CD14-positive monocyte (primary cell): ENCODE data around the gene RBM11. TPM values are rescaled to one million over a fixed set of nuclear protein-coding genes. Genes with fewer than 3 reads are reported as not detected.

Experiments used
- DNase-seq, 3 donors: peaks; one replicate each; pipeline ENCODE4 v3.0.0-alpha.2; 2011 to 2022
- H2AFZ ChIP-seq: 2 replicates; pipeline ENCODE4 v1.6.0; 2012; ENCODE audit warnings: mild to moderate bottlenecking, low read depth, low read length, inconsistent platforms; ENCODE audit not compliant: insufficient read depth, poor library complexity, severe bottlenecking
- H3K27ac ChIP-seq, 2 donors: 1 replicate in 1 of 2; 2 replicates in 1 of 2; pipeline ENCODE4 v1.5.1; 2012 to 2013; ENCODE audit warnings: low read length in 2 of 2, control low read depth in 1 of 2, inconsistent platforms in 1 of 2, low read depth in 1 of 2, mild to moderate bottlenecking in 1 of 2
- H3K27me3 ChIP-seq, 2 donors: one replicate each; pipeline versions ENCODE4 v1.6.0 to v1.6.1; 2011 to 2013; ENCODE audit warnings: low read length in 2 of 2; ENCODE audit not compliant: control insufficient read depth in 2 of 2, insufficient read depth in 2 of 2
- H3K36me3 ChIP-seq, 2 donors: replicated peaks in 1 of 2; 1 replicate in 1 of 2; 2 replicates in 1 of 2; pipeline versions ENCODE4 v1.5.1 to v1.6.1; 2012 to 2013; ENCODE audit warnings: low read length in 2 of 2, control low read depth in 1 of 2, inconsistent platforms in 1 of 2, mild to moderate bottlenecking in 1 of 2; ENCODE audit not compliant: insufficient read depth in 2 of 2, control insufficient read depth in 1 of 2
- H3K4me1 ChIP-seq, 2 donors: 1 replicate in 1 of 2; 2 replicates in 1 of 2; pipeline versions ENCODE4 v1.5.1 to v1.6.1; 2012 to 2013; ENCODE audit warnings: low read length in 2 of 2, control low read depth in 1 of 2, inconsistent platforms in 1 of 2, mild to moderate bottlenecking in 1 of 2, moderate library complexity in 1 of 2; ENCODE audit not compliant: insufficient read depth in 2 of 2, control insufficient read depth in 1 of 2
- H3K4me2 ChIP-seq: replicated peaks from 2 replicates; pipeline ENCODE3; 2012; ENCODE audit warnings: low read length, moderate library complexity, mild to moderate bottlenecking; ENCODE audit not compliant: poor library complexity, severe bottlenecking; ENCODE audit errors: extremely low read depth
- H3K4me3 ChIP-seq, 3 experiments: fragments of 200-600 bp in 1 of 3; sonication (generic) in 1 of 3; replicated peaks in 1 of 3; 1 replicate in 2 of 3; 2 replicates in 1 of 3; pipeline ENCODE4 v1.5.1; 2011 to 2013; ENCODE audit warnings: low read length in 3 of 3, mild to moderate bottlenecking in 3 of 3, control low read depth in 2 of 3, low read depth in 2 of 3, inconsistent platforms in 1 of 3, moderate library complexity in 1 of 3
- H3K79me2 ChIP-seq: 2 replicates; pipeline ENCODE4 v1.6.0; 2012; ENCODE audit warnings: mild to moderate bottlenecking, control low read depth, inconsistent platforms, low read length, moderate library complexity; ENCODE audit not compliant: insufficient read depth
- H3K9ac ChIP-seq: 2 replicates; pipeline ENCODE4 v1.6.0; 2017; ENCODE audit warnings: low read length, mild to moderate bottlenecking; ENCODE audit not compliant: insufficient read depth, poor library complexity, severe bottlenecking
- H3K9me3 ChIP-seq, 2 donors: replicated peaks in 1 of 2; 1 replicate in 1 of 2; 2 replicates in 1 of 2; pipeline versions ENCODE4 v1.5.1 to v1.6.1; 2012 to 2013; ENCODE audit warnings: low read length in 2 of 2, control low read depth in 1 of 2; ENCODE audit not compliant: control insufficient read depth in 1 of 2, insufficient read depth in 1 of 2
- H4K20me1 ChIP-seq: 2 replicates; pipeline ENCODE4 v1.6.0; 2012; ENCODE audit warnings: mild to moderate bottlenecking, low read length, control low read depth, moderate library complexity; ENCODE audit not compliant: insufficient read depth
- H3K27ac Mint-ChIP-seq, 7 donors: one replicate each; pipeline ENCODE4 v1.8.0; 2020; ENCODE audit warnings: mild to moderate bottlenecking in 7 of 7, mixed read lengths in 7 of 7, moderate library complexity in 6 of 7, inconsistent platforms in 2 of 7
- H3K27me3 Mint-ChIP-seq, 3 donors: one replicate each; pipeline ENCODE4 v1.8.0; 2021 to 2022; ENCODE audit warnings: low read depth in 3 of 3, mild to moderate bottlenecking in 3 of 3, mixed read lengths in 3 of 3, moderate library complexity in 3 of 3, inconsistent platforms in 1 of 3
- H3K36me3 Mint-ChIP-seq, 2 donors: one replicate each; pipeline ENCODE4 v1.8.0; 2020; ENCODE audit warnings: mixed read lengths in 2 of 2, inconsistent platforms in 1 of 2, mild to moderate bottlenecking in 1 of 2
- H3K4me1 Mint-ChIP-seq: one replicate; pipeline ENCODE4 v1.8.0; 2020; ENCODE audit warnings: mild to moderate bottlenecking, mixed read lengths
- H3K4me3 Mint-ChIP-seq, 2 donors: one replicate each; pipeline ENCODE4 v1.8.0; 2020; ENCODE audit warnings: mild to moderate bottlenecking in 2 of 2, mixed read lengths in 2 of 2, moderate library complexity in 1 of 2
- H3K9me3 Mint-ChIP-seq, 7 donors: one replicate each; pipeline ENCODE4 v1.8.0; 2020 to 2022; ENCODE audit warnings: mixed read lengths in 7 of 7, mild to moderate bottlenecking in 6 of 7, moderate library complexity in 6 of 7, inconsistent platforms in 2 of 7
- CTCF ChIP-seq: fragments of 200-600 bp; IDR thresholded peaks from one replicate; pipeline ENCODE4 v1.8.0; 2022; ENCODE audit warnings: antibody characterized with exemption, mild to moderate bottlenecking
- WGBS: methylation state at CpG from one replicate; pipeline ENCODE4 v1.1.5; 2013; ENCODE audit warnings: missing lambda C conversion rate; ENCODE audit not compliant: insufficient coverage; 5-methylcytosine and 5-hydroxymethylcytosine counted together
- intact Hi-C, 2 donors: fragments of 100-400 bp; cut with micrococcal nuclease; formaldehyde crosslinking; loops; one replicate each; pipeline versions ENCODE4 v1.15.0 to v1.15.1; 2023
- polyA plus RNA-seq, 3 donors: library from polyadenylated mRNA; depleted of rRNA in 1 of 3; unstranded in 2 of 3; stranded (reverse) in 1 of 3; fragments of 300-500 nt in 2 of 3; fragments of >200 nt in 1 of 3; fragmentation: Illumina TruSeq in 2 of 3; gene quantifications; 1 replicate in 2 of 3; 2 replicates in 1 of 3; pipeline ENCODE4 v1.2.3, GENCODE V29; 2012 to 2021

The RBM11 gene
- polyA plus RNA-seq, 3 donors = 0.47 TPM; not detected in 2

- no peak overlapping the region for H3K4me3 Mint-ChIP-seq
Observed at GRCh38 chr21:14206222-14206621, 9.7 kb upstream of the RBM11 start.

GRCh38 chr21:14210738-14211137 lies 5.2 kb upstream of the RBM11 start, which contains the start of gene LIPI:
LIPI (minus strand) TSS chr21:14210955; CDS start chr21:14210845, 110 bp downstream.
- no CpG with 5 or more reads among the region's 1 CpG for WGBS
- Histone ChIP-seq H3K36me3 (no peaks in the 10 kb centered on the region), H3K9ac (no peak within 1 kb of the TSS), H3K27ac (no peak within 1 kb of the TSS), H2AFZ (no peak within 1 kb of the TSS), H4K20me1 (no peaks in the 10 kb centered on the region), H3K79me2 (no peaks in the 10 kb centered on the region), H3K4me1 (peaks cover 1 to 2% of the 10 kb centered on the region in 2 donors), H3K9me3 (no peaks in the 10 kb centered on the region), H3K4me3 (no peak within 1 kb of the TSS), H3K4me2 (no peak within 1 kb of the TSS), H3K27me3 (peaks cover 2 to 21% of the 10 kb centered on the region in 2 donors)
- no peak for TF ChIP-seq CTCF
- H3K27me3 Mint-ChIP-seq = peaks cover 3 to 9% (median 4%) of the 10 kb centered on the region in 3 donors
- peaks cover 1% of the 10 kb centered on the region for H3K4me1 Mint-ChIP-seq
- DNase-seq = no peak
- no peak within 1 kb of the TSS for H3K27ac Mint-ChIP-seq
- no peak within 1 kb of the TSS for H3K4me3 Mint-ChIP-seq
- H3K36me3 Mint-ChIP-seq = no peaks in the 10 kb centered on the region
- intact Hi-C loops = no loop called here
- H3K9me3 Mint-ChIP-seq = peaks cover 0 to 3% (median 0%) of the 10 kb centered on the region in 7 donors

More at GRCh38 chr21:14206222-14206621, 9.7 kb upstream of the RBM11 start:
- Histone ChIP-seq H3K27ac (no peak overlapping the region), H4K20me1 (no peaks in the 10 kb centered on the region), H3K9ac (no peak overlapping the region), H3K27me3 (peaks cover 0 to 4% of the 10 kb centered on the region in 2 donors), H3K79me2 (no peaks in the 10 kb centered on the region), H2AFZ (no peak overlapping the region), H3K4me2 (no peak overlapping the region), H3K9me3 (no peaks in the 10 kb centered on the region), H3K4me1 (no peaks in the 10 kb centered on the region), H3K36me3 (no peaks in the 10 kb centered on the region), H3K4me3 (no peak overlapping the region)
- intact Hi-C loops = no loop called here
- no peak for DNase-seq
- no peaks in the 10 kb centered on the region for H3K36me3 Mint-ChIP-seq
- peaks cover 0 to 4% (median 0%) of the 10 kb centered on the region in 7 donors for H3K9me3 Mint-ChIP-seq
- no peak overlapping the region for H3K27ac Mint-ChIP-seq
- TF ChIP-seq CTCF = no peak
- no peaks in the 10 kb centered on the region for H3K4me1 Mint-ChIP-seq
- H3K27me3 Mint-ChIP-seq = peaks cover 3 to 5% (median 5%) of the 10 kb centered on the region in 3 donors
